HepG2 (cell line): ENCODE measurements around the gene LACTBL1. TPM values are rescaled to one million over a fixed set of nuclear protein-coding genes. Genes with fewer than 3 reads are reported as not detected.

Experiments used
- AKAP8 ChIP-seq: sonication (generic); formaldehyde crosslinking; IDR thresholded peaks from 2 replicates; pipeline ENCODE4 v1.5.1; 2020; ENCODE audit warnings: mild to moderate bottlenecking, missing genetic modification reagents
- ATF1 ChIP-seq: IDR thresholded peaks from 2 replicates; pipeline ENCODE4 v1.6.1; 2016; ENCODE audit warnings: mild to moderate bottlenecking, control low read depth
- E2F5 ChIP-seq: sonication (generic); formaldehyde crosslinking; conservative IDR thresholded peaks from 2 replicates; pipeline ENCODE4 v1.4.0; 2020; ENCODE audit warnings: missing genetic modification reagents
- FOSL1 ChIP-seq: sonication (generic); formaldehyde crosslinking; IDR thresholded peaks from 2 replicates; pipeline ENCODE4 v1.9.0; 2021; ENCODE audit warnings: missing genetic modification reagents, borderline replicate concordance
- GATAD1 ChIP-seq: IDR thresholded peaks from 2 replicates; pipeline ENCODE4 v1.6.1; 2016; ENCODE audit warnings: missing genetic modification reagents, missing compliant biosample characterization
- HMGXB3 ChIP-seq: sonication (generic); formaldehyde crosslinking; IDR thresholded peaks from 2 replicates; pipeline ENCODE4 v1.4.0; 2020; ENCODE audit warnings: missing genetic modification reagents, borderline replicate concordance
- MIER2 ChIP-seq: IDR thresholded peaks from 2 replicates; pipeline ENCODE4 v1.6.1; 2016; ENCODE audit warnings: missing biosample characterization, missing genetic modification reagents
- NFE2 ChIP-seq: sonication (generic); formaldehyde crosslinking; IDR thresholded peaks from 2 replicates; pipeline ENCODE4 v1.4.0; 2020; ENCODE audit warnings: missing genetic modification reagents
- PHF20 ChIP-seq: sonication (generic); formaldehyde crosslinking; IDR thresholded peaks from 2 replicates; pipeline ENCODE4 v1.5.0; 2020; ENCODE audit warnings: mild to moderate bottlenecking, missing genetic modification reagents
- PHF21A ChIP-seq: sonication (generic); formaldehyde crosslinking; IDR thresholded peaks from 2 replicates; pipeline ENCODE4 v1.5.0; 2020; ENCODE audit warnings: mild to moderate bottlenecking, missing genetic modification reagents
- SOX5 ChIP-seq: IDR thresholded peaks from 2 replicates; pipeline ENCODE4 v1.6.1; 2016; ENCODE audit warnings: borderline replicate concordance
- TFDP2 ChIP-seq: sonication (generic); formaldehyde crosslinking; IDR thresholded peaks from 2 replicates; pipeline ENCODE4 v1.4.0; 2020; ENCODE audit warnings: missing genetic modification reagents
- TSC22D2 ChIP-seq: sonication (generic); formaldehyde crosslinking; IDR thresholded peaks from 2 replicates; pipeline ENCODE4 v1.5.1; 2020; ENCODE audit warnings: missing genetic modification reagents, mild to moderate bottlenecking, borderline replicate concordance
- ZNF224 ChIP-seq: sonication (generic); formaldehyde crosslinking; IDR thresholded peaks from 2 replicates; pipeline ENCODE4 v1.5.0; 2020; ENCODE audit warnings: mild to moderate bottlenecking, missing genetic modification reagents
- ZNF546 ChIP-seq: sonication (generic); formaldehyde crosslinking; conservative IDR thresholded peaks from 2 replicates; pipeline ENCODE4 v1.8.1; 2023; ENCODE audit warnings: mild to moderate bottlenecking, missing genetic modification reagents
- polyA plus RNA-seq, 8 experiments: library from polyadenylated mRNA; depleted of rRNA in 3 of 8; stranded (reverse) in 7 of 8; unstranded in 1 of 8; fragments of >200 nt; fragmentation: Illumina TruSeq in 4 of 8; extraction: Trizol in 4 of 8; gene quantifications; 2 replicates each; pipeline versions ENCODE4 v1.2.1 to v1.2.3, GENCODE V29; 2011 to 2016; ENCODE audit warnings: low read depth in 4 of 8, missing spikeins in 1 of 8, mixed read lengths in 1 of 8; ENCODE audit not compliant: insufficient read depth in 1 of 8
- total RNA-seq, 5 experiments: library from RNA; depleted of rRNA; stranded (reverse); fragments of >200 nt; fragmentation: Illumina TruSeq; extraction: Trizol; gene quantifications; 2 replicates each; pipeline ENCODE4 v1.2.3, GENCODE V29; 2016; ENCODE audit warnings: low read depth in 1 of 5
- TF ChIP-seq, protein P1 (sequence below): sonication (generic); formaldehyde crosslinking; IDR thresholded peaks from 2 replicates; pipeline ENCODE4 v1.8.1; 2023; ENCODE audit warnings: mild to moderate bottlenecking, moderate library complexity, missing genetic modification reagents
- TF ChIP-seq, protein P2 (sequence below): sonication (generic); formaldehyde crosslinking; IDR thresholded peaks from 2 replicates; pipeline ENCODE4 v1.4.0; 2020; ENCODE audit warnings: low read depth, mild to moderate bottlenecking, missing genetic modification reagents
- TF ChIP-seq, protein P3 (sequence below): sonication (generic); formaldehyde crosslinking; IDR thresholded peaks from 2 replicates; pipeline ENCODE4 v1.4.0; 2020; ENCODE audit warnings: missing genetic modification reagents

LACTBL1 gene
- total and polyA plus RNA-seq, 2 of the 13 experiments (the other 11 are each of a cell fraction or from before 2014, with no cell fraction given): 0.12 to 1.3 TPM

GRCh38 chr1:23019094-23019862 is 46.6 kb upstream of the LACTBL1 start, which contains the start of gene KDM1A (continued):
- TF ChIP-seq PHF20 (peak; percentile 90), ZNF224 (CRISPR knock-in tag) (no peak), AKAP8 (peak; percentile 63; the same call in 1 of the 2 replicates), MIER2 (peak; percentile 80), E2F5 (CRISPR knock-in tag) (no peak; the same call in 1 of the 2 replicates), ZNF546 (CRISPR knock-in tag) (peak; percentile 50; the same call in 1 of the 2 replicates), NFE2 (CRISPR knock-in tag) (no peak), PHF21A (CRISPR knock-in tag) (peak; percentile 98), HMGXB3 (CRISPR knock-in tag) (peak; percentile 93), TSC22D2 (CRISPR knock-in tag) (peak; percentile 47; the same call in 1 of the 2 replicates), FOSL1 (CRISPR knock-in tag) (peak; percentile 7; the same call in 1 of the 2 replicates), ATF1 (no peak), GATAD1 (CRISPR knock-in tag) (peak; percentile 93), SOX5 (CRISPR knock-in tag) (peak; percentile 88), TFDP2 (CRISPR knock-in tag) (peak; percentile 84)
- TF ChIP-seq, protein P1, sequence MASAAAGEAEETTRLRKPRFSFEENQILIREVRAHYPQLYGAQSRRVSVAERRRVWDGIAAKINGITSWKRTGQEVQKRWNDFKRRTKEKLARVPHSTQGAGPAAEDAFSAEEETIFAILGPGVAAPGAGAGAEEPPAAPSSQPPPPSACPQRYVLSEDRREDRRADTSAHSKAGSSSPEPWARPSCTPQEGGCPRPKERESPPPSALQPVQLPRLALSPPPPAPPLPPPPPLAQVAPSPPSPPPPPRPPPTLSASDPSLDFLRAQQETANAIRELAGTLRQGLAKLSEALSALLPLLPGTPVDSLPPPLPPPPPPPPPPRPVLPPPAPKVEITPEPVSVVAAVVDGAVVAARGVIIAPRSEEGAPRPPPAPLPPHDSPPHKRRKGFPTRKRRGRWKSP: peak; percentile 78; the same call in 1 of the 2 replicates
- TF ChIP-seq, protein P2, sequence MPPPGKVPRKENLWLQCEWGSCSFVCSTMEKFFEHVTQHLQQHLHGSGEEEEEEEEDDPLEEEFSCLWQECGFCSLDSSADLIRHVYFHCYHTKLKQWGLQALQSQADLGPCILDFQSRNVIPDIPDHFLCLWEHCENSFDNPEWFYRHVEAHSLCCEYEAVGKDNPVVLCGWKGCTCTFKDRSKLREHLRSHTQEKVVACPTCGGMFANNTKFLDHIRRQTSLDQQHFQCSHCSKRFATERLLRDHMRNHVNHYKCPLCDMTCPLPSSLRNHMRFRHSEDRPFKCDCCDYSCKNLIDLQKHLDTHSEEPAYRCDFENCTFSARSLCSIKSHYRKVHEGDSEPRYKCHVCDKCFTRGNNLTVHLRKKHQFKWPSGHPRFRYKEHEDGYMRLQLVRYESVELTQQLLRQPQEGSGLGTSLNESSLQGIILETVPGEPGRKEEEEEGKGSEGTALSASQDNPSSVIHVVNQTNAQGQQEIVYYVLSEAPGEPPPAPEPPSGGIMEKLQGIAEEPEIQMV: peak; percentile 87; the same call in 1 of the 2 replicates
- TF ChIP-seq, protein P3, sequence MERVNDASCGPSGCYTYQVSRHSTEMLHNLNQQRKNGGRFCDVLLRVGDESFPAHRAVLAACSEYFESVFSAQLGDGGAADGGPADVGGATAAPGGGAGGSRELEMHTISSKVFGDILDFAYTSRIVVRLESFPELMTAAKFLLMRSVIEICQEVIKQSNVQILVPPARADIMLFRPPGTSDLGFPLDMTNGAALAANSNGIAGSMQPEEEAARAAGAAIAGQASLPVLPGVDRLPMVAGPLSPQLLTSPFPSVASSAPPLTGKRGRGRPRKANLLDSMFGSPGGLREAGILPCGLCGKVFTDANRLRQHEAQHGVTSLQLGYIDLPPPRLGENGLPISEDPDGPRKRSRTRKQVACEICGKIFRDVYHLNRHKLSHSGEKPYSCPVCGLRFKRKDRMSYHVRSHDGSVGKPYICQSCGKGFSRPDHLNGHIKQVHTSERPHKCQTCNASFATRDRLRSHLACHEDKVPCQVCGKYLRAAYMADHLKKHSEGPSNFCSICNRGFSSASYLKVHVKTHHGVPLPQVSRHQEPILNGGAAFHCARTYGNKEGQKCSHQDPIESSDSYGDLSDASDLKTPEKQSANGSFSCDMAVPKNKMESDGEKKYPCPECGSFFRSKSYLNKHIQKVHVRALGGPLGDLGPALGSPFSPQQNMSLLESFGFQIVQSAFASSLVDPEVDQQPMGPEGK (CRISPR knock-in tag): peak; percentile 74
